Neural cell (in vitro differentiated cells): ENCODE measurements around the gene CLDN24. TPM values are rescaled to one million over a fixed set of nuclear protein-coding genes. Genes with fewer than 3 reads are reported as not detected.

ENCODE experiments used
- H2AFZ ChIP-seq: fragments of 200-600, 300-800 bp; sonication (generic), shearing (Covaris generic); 2 replicates; pipeline ENCODE4 v1.6.0; 2014; ENCODE audit warnings: low read depth, mild to moderate bottlenecking, antibody characterized with exemption, low read length, moderate library complexity
- H3F3A ChIP-seq: fragments of 200-600 bp; shearing (Covaris generic); 2 replicates; pipeline ENCODE4 v1.6.1; 2016; ENCODE audit warnings: mild to moderate bottlenecking, moderate library complexity, mixed read lengths, antibody characterized with exemption, low read length; ENCODE audit not compliant: insufficient read depth, poor library complexity, severe bottlenecking
- H3K27ac ChIP-seq: fragments of 200-600, 300-800 bp; sonication (generic), shearing (Covaris generic); 2 replicates; pipeline ENCODE4 v1.5.1; 2014; ENCODE audit warnings: mild to moderate bottlenecking, low read length, moderate library complexity
- H3K27me3 ChIP-seq: fragments of 300-800, 200-600 bp; sonication (generic), shearing (Covaris generic); 2 replicates; pipeline ENCODE4 v1.6.0; 2014; ENCODE audit warnings: mild to moderate bottlenecking, low read depth, low read length, moderate library complexity; ENCODE audit not compliant: insufficient read depth
- H3K36me3 ChIP-seq: fragments of 300-800, 200-600 bp; sonication (generic), shearing (Covaris generic); 2 replicates; pipeline ENCODE4 v1.5.1; 2014; ENCODE audit warnings: mild to moderate bottlenecking, antibody characterized with exemption, low read length, moderate library complexity; ENCODE audit not compliant: insufficient read depth
- H3K4me2 ChIP-seq: fragments of 300-800, 200-600 bp; sonication (generic), shearing (Covaris generic); 2 replicates; pipeline ENCODE4 v1.6.0; 2014; ENCODE audit warnings: mild to moderate bottlenecking, low read length
- H3K4me3 ChIP-seq: fragments of 300-800, 200-600 bp; sonication (generic), shearing (Covaris generic); 2 replicates; pipeline ENCODE4 v1.5.1; 2014; ENCODE audit warnings: mild to moderate bottlenecking, low read length, moderate library complexity
- H3K79me2 ChIP-seq: fragments of 200-600 bp; shearing (Covaris generic); replicated peaks from 2 replicates; pipeline ENCODE4 v1.6.0; 2014; ENCODE audit warnings: mild to moderate bottlenecking, low read length, moderate library complexity; ENCODE audit not compliant: insufficient read depth
- H3K9ac ChIP-seq: fragments of 300-800, 200-600 bp; sonication (generic), shearing (Covaris generic); 2 replicates; pipeline ENCODE4 v1.6.1; 2016; ENCODE audit warnings: mild to moderate bottlenecking, low read length, mixed read lengths
- H3K9me2 ChIP-seq: fragments of 200-600 bp; shearing (Covaris generic); 2 replicates; pipeline ENCODE4 v1.6.1; 2016; ENCODE audit warnings: mild to moderate bottlenecking, low read length, mixed read lengths; ENCODE audit not compliant: insufficient read depth
- H3K9me3 ChIP-seq: fragments of 200-600, 300-800 bp; sonication (generic), shearing (Covaris generic); 2 replicates; pipeline ENCODE4 v1.6.1; 2016; ENCODE audit warnings: mild to moderate bottlenecking, mixed run types, low read length, moderate library complexity, mixed read lengths
- H4K20me1 ChIP-seq: fragments of 200-600 bp; shearing (Covaris generic); 2 replicates; pipeline ENCODE4 v1.6.1; 2016; ENCODE audit warnings: mild to moderate bottlenecking, mixed run types; ENCODE audit not compliant: insufficient read depth
- CTCF ChIP-seq: fragments of 450-650 bp; IDR thresholded peaks from 2 replicates; pipeline ENCODE4 v1.5.1; 2014; ENCODE audit warnings: antibody characterized with exemption, mild to moderate bottlenecking, moderate library complexity; ENCODE audit not compliant: poor library complexity, severe bottlenecking
- EP300 ChIP-seq: fragments of 450-650 bp; conservative IDR thresholded peaks from 2 replicates; pipeline ENCODE4 v1.6.1; 2014; ENCODE audit warnings: antibody characterized with exemption, mild to moderate bottlenecking, moderate library complexity; ENCODE audit not compliant: poor library complexity, severe bottlenecking
- EZH2 ChIP-seq: fragments of 200-600, 300-800 bp; shearing (Covaris generic), sonication (generic); IDR thresholded peaks from 2 replicates; pipeline ENCODE4 v1.6.1; 2014; ENCODE audit warnings: antibody characterized with exemption, low read length, borderline replicate concordance, mild to moderate bottlenecking; ENCODE audit not compliant: insufficient read depth, poor library complexity, severe bottlenecking
- MXI1 ChIP-seq: fragments of 450-650 bp; conservative IDR thresholded peaks from 2 replicates; pipeline ENCODE4 v1.6.1; 2014; ENCODE audit warnings: antibody characterized with exemption, mild to moderate bottlenecking; ENCODE audit not compliant: poor library complexity, severe bottlenecking
- POLR2AphosphoS5 ChIP-seq: IDR thresholded peaks from 2 replicates; pipeline ENCODE4 v1.6.1; 2012
- RAD21 ChIP-seq: fragments of 450-650 bp; conservative IDR thresholded peaks from 2 replicates; pipeline ENCODE4 v1.6.1; 2014; ENCODE audit warnings: antibody characterized with exemption, mild to moderate bottlenecking, moderate library complexity
- REST ChIP-seq: IDR thresholded peaks from 2 replicates; pipeline ENCODE4 v1.6.1; 2012; ENCODE audit warnings: borderline replicate concordance
- SMC3 ChIP-seq: fragments of 450-650 bp; conservative IDR thresholded peaks from 2 replicates; pipeline ENCODE4 v1.6.1; 2014; ENCODE audit warnings: antibody characterized with exemption, mild to moderate bottlenecking, moderate library complexity; ENCODE audit not compliant: poor library complexity
- TAF1 ChIP-seq: IDR thresholded peaks from 2 replicates; pipeline ENCODE4 v1.6.1; 2012; ENCODE audit warnings: low read depth
- polyA plus RNA-seq: library from polyadenylated mRNA; depleted of rRNA; stranded (reverse); fragments of >200 nt; gene quantifications from 2 replicates; pipeline ENCODE4 v1.2.3, GENCODE V29; 2014

CLDN24 gene
- polyA plus RNA-seq, 1 donor from 2014 or later: not detected

- H2AFZ ChIP-seq: no peak overlapping the region
- peaks cover 5% of the 10 kb centered on the region for H3K36me3 ChIP-seq
- no peak for TF ChIP-seq REST
- no peak for TF ChIP-seq TAF1
Observed at GRCh38 chr4:183314806-183315205, 7.4 kb downstream of the CLDN24 start.

GRCh38 chr4:183314336-183314735 is 7.9 kb downstream of the CLDN24 start:
- H3K9me3 ChIP-seq: no peaks in the 10 kb centered on the region
- H3K4me3 ChIP-seq: no peak overlapping the region
- no peak overlapping the region for H3K27ac ChIP-seq
- H2AFZ ChIP-seq: no peak overlapping the region
- H3K9me2 ChIP-seq: no peaks in the 10 kb centered on the region
- H3K79me2 ChIP-seq: no peaks in the 10 kb centered on the region
- no peak overlapping the region for H3K9ac ChIP-seq
- H3F3A ChIP-seq: no peaks in the 10 kb centered on the region
- H3K4me2 ChIP-seq: no peak overlapping the region
- no peaks in the 10 kb centered on the region for H4K20me1 ChIP-seq
- H3K27me3 ChIP-seq: no peaks in the 10 kb centered on the region
- H3K36me3 ChIP-seq: peaks cover 5% of the 10 kb centered on the region
- TF ChIP-seq MXI1 (no peak), CTCF (no peak), EP300 (no peak), SMC3 (no peak), REST (no peak), RAD21 (no peak), EZH2 (no peak), POLR2AphosphoS5 (no peak), TAF1 (no peak)

More at GRCh38 chr4:183314806-183315205, 7.4 kb downstream of the CLDN24 start:
- Histone ChIP-seq H3K9me2 (no peaks in the 10 kb centered on the region), H3K27ac (no peak overlapping the region), H3K4me3 (no peak overlapping the region), H3K4me2 (no peak overlapping the region), H3F3A (no peaks in the 10 kb centered on the region), H3K9ac (no peak overlapping the region), H3K79me2 (no peaks in the 10 kb centered on the region), H3K27me3 (no peaks in the 10 kb centered on the region), H4K20me1 (no peaks in the 10 kb centered on the region), H3K9me3 (no peaks in the 10 kb centered on the region)
